K562 (cell line): Measurements from ENCODE around the gene CCDC148.

Source experiments
- CREBBP ChIP-seq: IDR thresholded peaks from one replicate; pipeline ENCODE4 v1.6.1; 2012; ENCODE audit warnings: low read depth, mild to moderate bottlenecking, control low read depth, inconsistent platforms, low read length
- CTCF ChIP-seq, 3 experiments: IDR thresholded peaks in 2 of 3; conservative IDR thresholded peaks in 1 of 3; 2 replicates each; pipeline ENCODE4 v1.5.1; 2011 to 2012; ENCODE audit warnings: low read length in 3 of 3, mild to moderate bottlenecking in 3 of 3, control low read depth in 2 of 3, improper control_type of control experiment in 1 of 3, inconsistent platforms in 1 of 3, low read depth in 1 of 3, mixed read lengths in 1 of 3, moderate library complexity in 1 of 3; ENCODE audit not compliant: insufficient read depth in 2 of 3
- RAD51 ChIP-seq: fragments of 450-650 bp; IDR thresholded peaks from 2 replicates; pipeline ENCODE4 v1.7.1; 2016; ENCODE audit warnings: low read depth, mild to moderate bottlenecking, borderline replicate concordance

GRCh38 chr2:158266111-158266510 lies 190.4 kb downstream of the CCDC148 start:
- no peak for TF ChIP-seq RAD51
- TF ChIP-seq CREBBP = no peak
- no peak for TF ChIP-seq CTCF (IDR thresholded peaks at IDR 0.05 in 2 of 3, conservative IDR thresholded peaks at IDR 0.05 in 1 of 3; ENCODE audit: insufficient read depth in 2 of 3, low read depth in 1 of 3, low read length in 3 of 3)
